Stimulated activated CD4-positive, alpha-beta T cell treated with anti-CD3 and anti-CD28 coated beads, Interleukin-2, amount 100 ng/mL, for 4 hours (primary cell): ENCODE data around the gene EPS8.

Source experiments
- DNase-seq: peaks from one replicate; pipeline ENCODE4 v3.0.0-alpha.2; 2020; ENCODE audit warnings: low read depth

The EPS8 gene

GRCh38 chr12:15789220-15790171 is at the start of gene EPS8:
EPS8 (minus strand) TSS chr12:15789388; CDS start chr12:15682951, 106,437 bp downstream.
- DNase-seq, result peak; percentile 83

- DNase-seq, result no peak
Measured at GRCh38 chr12:15837141-15837790, 48.1 kb upstream of the EPS8 start.

- no peak for DNase-seq
Measured at GRCh38 chr12:15834575-15834974, 45.4 kb upstream of the EPS8 start.

DNA sequence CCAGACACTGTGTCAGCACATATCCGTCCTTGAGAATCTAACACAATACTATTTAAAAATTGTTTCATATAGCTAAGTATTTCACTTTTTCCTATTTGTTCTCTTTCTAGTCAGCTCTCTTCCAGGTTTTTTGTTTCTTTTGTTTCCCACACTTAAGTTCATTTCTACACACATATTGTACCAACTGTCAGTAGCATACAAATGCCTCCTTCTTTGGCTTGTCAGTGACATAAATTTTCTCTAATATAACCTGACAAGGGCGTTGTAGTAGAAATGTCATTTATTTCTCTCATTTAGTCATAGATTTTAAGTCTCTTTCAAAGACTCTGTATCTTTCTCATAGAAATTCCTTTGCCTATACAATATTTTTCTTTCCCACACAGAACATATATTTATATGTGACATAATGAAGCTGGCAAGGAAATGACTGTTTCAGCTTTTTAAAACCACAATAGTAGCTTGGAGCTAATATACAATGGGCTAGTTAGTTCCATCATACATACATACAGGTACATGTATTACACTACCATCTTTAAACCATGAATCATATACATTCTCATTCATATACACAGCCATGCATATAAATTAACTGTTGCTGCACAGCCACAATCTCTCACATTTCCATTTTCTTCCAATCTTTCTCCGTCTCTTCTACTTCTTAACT is 42.3 kb upstream of the EPS8 start:
- no peak for DNase-seq

DNA sequence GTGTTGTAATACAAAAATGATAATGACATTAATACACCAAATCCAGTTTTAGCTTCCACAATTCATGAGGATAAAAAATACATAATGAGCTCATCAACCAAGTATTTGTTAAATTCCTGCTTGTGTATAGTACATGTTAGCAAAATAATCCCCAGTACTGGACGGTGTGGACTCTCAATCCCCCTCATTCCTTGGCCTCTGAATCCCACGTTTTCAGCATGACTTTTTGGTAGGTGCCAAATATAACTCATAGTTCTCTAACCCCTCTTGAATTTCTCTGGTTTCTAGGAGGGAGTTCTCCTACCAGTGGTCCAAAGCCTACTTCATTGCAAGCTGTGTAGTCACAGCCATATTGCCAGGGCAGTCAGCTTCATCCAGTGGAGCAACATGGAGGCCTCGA is 41.4 kb upstream of the EPS8 start:
- no peak for DNase-seq

GRCh38 chr12:15829949-15830348 is 40.8 kb upstream of the EPS8 start:
- DNase-seq, result no peak

DNA sequence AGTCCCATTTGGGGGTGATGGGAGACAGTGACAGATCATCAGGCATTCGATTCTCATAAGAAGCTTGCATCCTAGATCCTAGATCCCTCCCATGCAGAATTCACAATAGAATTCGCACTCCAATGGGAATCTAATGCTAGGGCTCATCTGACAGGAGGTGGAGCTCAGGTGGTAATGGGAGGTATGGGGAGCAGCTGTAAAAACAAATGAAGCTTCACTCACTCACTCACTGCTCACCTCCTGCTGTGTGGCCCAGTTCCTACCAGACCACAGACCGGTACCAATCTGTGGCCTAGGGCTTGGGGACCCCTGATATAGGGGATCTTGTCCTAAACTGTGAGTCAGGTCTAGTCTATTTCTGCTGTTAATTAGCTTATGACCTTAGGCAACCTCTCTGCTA is 40.1 kb upstream of the EPS8 start:
- no peak for DNase-seq

DNA sequence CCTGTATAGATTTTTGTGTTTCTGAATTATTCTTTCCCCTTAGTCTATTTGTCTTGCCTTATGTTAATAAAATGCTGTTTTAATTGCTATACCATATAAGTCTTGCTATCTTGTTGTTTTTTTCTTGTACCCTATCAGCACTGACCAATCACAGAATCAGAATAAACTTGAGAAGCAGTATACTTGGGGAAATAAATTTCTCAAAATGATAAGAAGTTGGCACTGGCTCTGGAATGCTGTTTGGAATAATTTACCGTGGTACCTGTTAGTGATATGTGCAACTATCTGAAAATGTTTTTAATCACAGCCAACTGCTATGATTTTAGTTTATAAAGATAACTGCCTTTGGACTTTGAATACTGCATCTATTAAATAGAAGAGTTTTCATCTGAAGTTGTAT is 37.9 kb upstream of the EPS8 start:
- DNase-seq, result no peak

DNA sequence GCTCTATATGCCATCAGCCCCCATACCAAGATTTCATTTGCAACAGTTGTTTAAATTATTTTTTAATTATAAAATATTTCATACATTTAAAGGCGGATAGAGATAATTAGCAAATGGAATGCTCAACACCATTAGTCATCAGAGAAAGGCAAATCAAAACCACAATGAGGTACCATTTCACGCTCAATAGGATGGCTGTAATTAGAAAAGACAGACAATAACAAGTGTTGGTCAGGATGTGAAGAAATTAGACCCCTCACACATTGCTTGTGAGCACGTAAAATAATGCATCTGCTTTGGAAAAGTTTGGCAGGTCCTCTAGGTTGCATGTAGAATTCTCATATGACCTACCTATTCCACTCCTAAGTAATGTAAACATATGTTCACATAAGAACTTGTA is 35.3 kb upstream of the EPS8 start:
- DNase-seq, result no peak

GRCh38 chr12:15823360-15824128 is 34.4 kb upstream of the EPS8 start:
- DNase-seq, result no peak

DNA sequence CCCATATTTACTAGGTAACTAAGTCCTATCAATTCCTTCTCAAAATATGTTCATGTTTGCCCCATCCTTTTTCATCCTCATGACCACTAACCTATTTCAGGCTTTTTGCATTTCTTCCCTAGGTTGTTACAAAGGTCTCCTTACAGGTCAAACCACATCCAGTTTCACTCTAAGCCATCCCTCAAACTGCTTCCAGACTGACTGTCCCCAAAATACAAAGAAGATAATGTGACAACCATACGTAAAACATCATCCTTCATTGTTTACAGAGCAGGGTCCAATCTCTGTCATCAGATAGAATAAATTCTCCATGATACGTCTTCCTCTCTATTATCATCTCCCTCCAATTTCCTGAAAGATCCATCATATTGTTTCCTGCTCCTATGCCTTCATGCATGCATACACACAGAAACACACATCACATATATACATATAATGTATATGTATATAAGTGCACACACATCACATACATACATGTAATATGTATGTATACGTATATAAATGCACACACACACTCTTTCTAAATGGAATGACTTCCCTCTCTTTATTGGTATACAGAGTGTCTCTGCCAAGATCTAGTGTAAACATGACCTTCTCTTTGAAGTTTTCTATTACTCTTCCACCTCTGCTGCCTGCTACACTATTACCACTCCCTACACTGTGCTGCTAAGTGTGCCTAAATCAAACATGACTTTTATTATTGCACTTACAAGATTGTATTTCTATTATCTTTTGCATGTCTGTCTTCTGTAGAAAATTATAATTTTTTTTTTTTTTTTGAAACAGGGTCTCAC is 30.7 kb upstream of the EPS8 start:
- DNase-seq, result no peak

DNA sequence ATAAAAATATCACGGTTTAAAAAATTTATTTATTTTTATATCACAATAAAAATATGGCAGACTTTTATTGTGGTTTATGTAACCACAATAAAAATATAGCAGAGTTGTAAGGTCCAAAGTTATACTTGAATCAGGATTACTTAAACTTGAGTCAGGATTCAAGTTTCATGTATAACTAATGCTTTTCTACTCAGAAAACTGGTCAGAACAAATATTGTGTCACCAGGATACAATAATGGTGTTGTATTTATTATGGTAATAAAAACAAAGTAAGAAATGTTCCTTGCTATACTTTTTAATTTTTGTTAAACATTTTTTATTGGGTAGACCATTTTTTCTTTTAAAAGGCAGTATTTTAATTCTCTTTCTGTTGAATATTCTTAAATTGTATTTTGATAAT is 29.2 kb upstream of the EPS8 start:
- no peak for DNase-seq

DNA sequence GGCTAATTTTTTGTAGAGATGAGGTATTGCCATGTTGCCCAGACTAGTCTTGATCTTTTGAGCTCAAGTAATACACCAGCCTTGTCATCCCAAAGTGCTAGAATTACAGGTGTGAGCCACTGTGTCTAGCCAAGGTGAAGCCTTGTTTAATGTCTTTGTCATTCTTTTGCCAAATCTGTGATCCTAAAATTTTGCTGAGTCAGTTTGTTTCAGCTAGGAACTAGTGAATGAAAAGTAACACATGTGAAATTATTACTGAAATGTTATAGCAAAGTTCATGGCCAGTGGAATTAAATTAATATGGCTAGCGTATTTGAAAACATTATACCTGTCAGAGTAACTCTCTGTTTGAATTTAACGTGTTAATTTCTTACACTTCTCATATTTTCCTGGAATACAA is 26.5 kb upstream of the EPS8 start:
- DNase-seq, result no peak

- DNase-seq, result no peak
Measured at GRCh38 chr12:15811214-15812127, 22.3 kb upstream of the EPS8 start.

- no peak for DNase-seq
Measured at GRCh38 chr12:15808652-15809051, 19.5 kb upstream of the EPS8 start.

DNA sequence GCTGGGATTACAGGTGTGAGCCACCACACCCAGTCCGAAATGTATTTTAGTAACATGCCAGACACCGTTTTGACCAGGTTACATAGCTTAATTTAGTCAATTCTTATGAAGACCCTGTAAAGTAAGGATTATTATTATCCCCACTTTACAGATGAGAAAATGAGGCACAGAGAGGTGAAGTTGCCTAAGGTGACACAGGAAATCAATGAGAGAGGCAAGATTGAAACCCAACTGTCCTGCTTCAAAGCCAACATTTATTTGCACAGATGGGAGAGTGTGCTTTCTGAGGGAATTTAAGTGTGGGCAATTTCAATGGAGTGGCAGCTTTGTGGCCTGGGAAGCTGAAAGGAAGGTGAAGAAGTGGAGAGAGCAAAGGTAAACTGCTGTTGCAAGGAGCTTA is 19.1 kb upstream of the EPS8 start:
- no peak for DNase-seq

- no peak for DNase-seq
Measured at GRCh38 chr12:15806826-15807225, 17.6 kb upstream of the EPS8 start.

DNA sequence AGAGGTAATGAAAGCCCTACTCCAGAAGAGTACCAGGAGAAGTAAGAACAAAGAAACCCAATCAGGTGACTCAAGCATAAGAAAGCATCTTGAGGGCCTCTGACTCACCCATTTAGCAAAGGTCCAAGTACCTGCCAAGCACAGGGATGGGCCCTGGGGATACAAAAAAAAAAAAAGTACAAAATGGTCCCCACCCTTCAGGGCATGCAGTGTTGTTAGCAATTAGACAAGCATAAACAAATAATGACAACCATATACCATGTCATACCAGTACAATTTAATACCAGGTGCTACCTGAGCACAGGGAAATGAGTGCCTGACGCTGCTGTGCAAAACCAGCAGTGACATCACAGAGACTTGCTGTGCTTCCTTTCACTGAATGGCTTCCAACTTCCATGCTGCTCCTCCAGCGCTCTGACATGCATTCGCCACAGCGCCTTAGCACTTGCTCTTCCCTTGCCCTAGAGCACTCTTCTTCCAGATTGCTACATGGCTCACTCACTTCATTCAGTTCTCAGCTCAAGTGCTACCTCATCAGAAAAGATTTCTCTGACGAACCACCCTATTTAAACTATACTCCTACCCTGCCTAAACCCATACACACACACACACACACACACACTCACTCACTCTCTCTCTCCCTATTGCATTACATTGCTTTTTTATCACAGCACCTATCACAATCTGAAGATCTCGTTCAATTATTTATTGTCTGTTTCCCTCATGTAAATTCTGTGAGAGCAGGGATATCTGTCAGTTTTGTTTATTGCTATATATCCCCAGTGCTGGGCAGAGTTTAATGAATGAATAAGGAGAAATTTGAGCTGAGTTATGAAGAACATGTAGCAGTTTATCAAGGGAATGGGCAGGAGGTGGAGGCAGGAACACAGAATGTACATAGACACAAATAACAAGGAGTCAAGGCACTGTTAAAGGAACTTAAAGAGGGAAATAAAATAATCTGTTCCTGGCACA is 12.9 kb upstream of the EPS8 start:
- no peak for DNase-seq

GRCh38 chr12:15800278-15800677 is 11.1 kb upstream of the EPS8 start:
- no peak for DNase-seq
